Keratinocyte (primary cell): Measurements from ENCODE around the gene GLI3. TPM values are rescaled to one million over a fixed set of nuclear protein-coding genes. Genes with fewer than 3 reads are reported as not detected.

Source experiments
- DNase-seq: peaks from one replicate; pipeline ENCODE4 v3.0.0-alpha.2; 2011; ENCODE audit warnings: low read depth, missing footprints, low spot score
- FAIRE-seq: peaks from 2 replicates; lab custom pipeline; 2011; peaks lifted over from hg19 to GRCh38; lab: Jason Lieb, UNC
- H2AFZ ChIP-seq: 2 replicates; pipeline ENCODE4 v1.6.0; 2012; ENCODE audit warnings: low read length, control low read depth, inconsistent platforms; ENCODE audit not compliant: control insufficient read depth
- H3K27ac ChIP-seq: 2 replicates; pipeline ENCODE4 v1.5.1; 2011; ENCODE audit warnings: low read length; ENCODE audit not compliant: control insufficient read depth, insufficient read depth
- H3K27me3 ChIP-seq: 3 replicates; pipeline ENCODE4 v1.6.0; 2011; ENCODE audit warnings: low read length; ENCODE audit not compliant: control insufficient read depth, insufficient read depth; ENCODE audit errors: extremely low read depth
- H3K36me3 ChIP-seq, 2 experiments: 2 replicates in 1 of 2; 3 replicates in 1 of 2; pipeline ENCODE4 v1.5.1; 2011; ENCODE audit warnings: low read length in 2 of 2, mild to moderate bottlenecking in 1 of 2; ENCODE audit not compliant: control insufficient read depth in 2 of 2, insufficient read depth in 2 of 2; ENCODE audit errors: extremely low read depth in 1 of 2
- H3K4me1 ChIP-seq: 3 replicates; pipeline ENCODE4 v1.5.1; 2011; ENCODE audit warnings: low read length; ENCODE audit not compliant: control insufficient read depth, insufficient read depth; ENCODE audit errors: extremely low read depth
- H3K4me2 ChIP-seq: 3 replicates; pipeline ENCODE4 v1.6.0; 2011; ENCODE audit warnings: low read depth, low read length; ENCODE audit not compliant: control insufficient read depth, insufficient read depth; ENCODE audit errors: extremely low read depth
- H3K4me3 ChIP-seq, 3 experiments: fragments of 200-600 bp in 1 of 3; sonication (generic) in 1 of 3; 2 replicates in 2 of 3; 3 replicates in 1 of 3; pipeline ENCODE4 v1.5.1; 2011 to 2016; ENCODE audit warnings: low read length in 3 of 3, mild to moderate bottlenecking in 3 of 3, control low read depth in 2 of 3, inconsistent platforms in 1 of 3, low read depth in 1 of 3, mixed read lengths in 1 of 3, mixed run types in 1 of 3, moderate library complexity in 1 of 3; ENCODE audit not compliant: control insufficient read depth in 2 of 3, insufficient read depth in 2 of 3; ENCODE audit errors: extremely low read depth in 1 of 3
- H3K79me2 ChIP-seq: 2 replicates; pipeline ENCODE4 v1.6.0; 2012; ENCODE audit warnings: low read length; ENCODE audit not compliant: control insufficient read depth, insufficient read depth
- H3K9ac ChIP-seq: 3 replicates; pipeline ENCODE4 v1.6.0; 2011; ENCODE audit warnings: low read length; ENCODE audit not compliant: control insufficient read depth, insufficient read depth; ENCODE audit errors: extremely low read depth
- H3K9me1 ChIP-seq: 3 replicates; pipeline ENCODE4 v1.6.0; 2011; ENCODE audit warnings: low read length; ENCODE audit not compliant: control insufficient read depth, insufficient read depth; ENCODE audit errors: extremely low read depth
- H3K9me3 ChIP-seq: 2 replicates; pipeline ENCODE4 v1.5.1; 2012; ENCODE audit warnings: low read depth, low read length; ENCODE audit not compliant: control insufficient read depth
- H4K20me1 ChIP-seq: 3 replicates; pipeline ENCODE4 v1.6.0; 2011; ENCODE audit warnings: low read length; ENCODE audit not compliant: control insufficient read depth, insufficient read depth; ENCODE audit errors: extremely low read depth
- EZH2 ChIP-seq: IDR thresholded peaks from one replicate; pipeline ENCODE4 v1.6.1; 2012; ENCODE audit warnings: inconsistent platforms, mild to moderate bottlenecking, low read length, moderate library complexity
- dilution Hi-C: fragments of 300-500 bp; cut with MboI; formaldehyde crosslinking; loops from one replicate; pipeline ENCODE4 v1.7.0; 2020; ENCODE audit warnings: low sequenced_read_pairs; ENCODE audit not compliant: extremely low pct_ligation_motif_present
- polyA plus RNA-seq, 5 experiments: library from polyadenylated mRNA; depleted of rRNA in 3 of 5; stranded (reverse) in 3 of 5; stranded (forward) in 1 of 5; unstranded in 1 of 5; fragments of >200 nt; gene quantifications; 1 replicate in 1 of 5; 2 replicates in 3 of 5; 3 replicates in 1 of 5; pipeline versions ENCODE4 v1.2.1 to v1.2.3, GENCODE V29; 2011 to 2012; ENCODE audit warnings: missing spikeins in 2 of 5, low read depth in 1 of 5, low replicate concordance in 1 of 5
- TF ChIP-seq, protein P1 (sequence below), 3 experiments: IDR thresholded peaks in 1 of 3; conservative IDR thresholded peaks in 1 of 3; optimal IDR thresholded peaks in 1 of 3; 2 replicates in 2 of 3; 3 replicates in 1 of 3; pipeline versions ENCODE3 to v1.5.1; 2011; ENCODE audit warnings: low read length in 3 of 3, mild to moderate bottlenecking in 3 of 3, moderate library complexity in 2 of 3, control low read depth in 1 of 3, inconsistent platforms in 1 of 3; ENCODE audit not compliant: insufficient read depth in 2 of 3; ENCODE audit errors: extremely low read depth in 1 of 3

Gene GLI3
- polyA plus RNA-seq, 1 donor (not counting 4 experiments of a cell fraction or from before 2014, with no cell fraction given) = 3.6 TPM

GRCh38 chr7:42219447-42219846 is 17.6 kb downstream of the GLI3 start:
- Histone ChIP-seq H3K9ac (peak overlapping the region; percentile 62), H3K9me3 (no peaks in the 10 kb centered on the region), H4K20me1 (no peaks in the 10 kb centered on the region), H3K27me3 (no peaks in the 10 kb centered on the region), H3K4me1 (peaks cover 32% of the 10 kb centered on the region), H3K36me3 (peaks cover 2% of the 10 kb centered on the region in 2 experiments), H3K79me2 (peaks cover 15% of the 10 kb centered on the region), H2AFZ (peak overlapping the region; percentile 35), H3K27ac (peak overlapping the region; percentile 87), H3K4me3 (peak overlapping the region in 2 of 3 experiments; percentile 34 to 53), H3K9me1 (no peaks in the 10 kb centered on the region), H3K4me2 (peak overlapping the region; percentile 76)
- TF ChIP-seq, protein P1, sequence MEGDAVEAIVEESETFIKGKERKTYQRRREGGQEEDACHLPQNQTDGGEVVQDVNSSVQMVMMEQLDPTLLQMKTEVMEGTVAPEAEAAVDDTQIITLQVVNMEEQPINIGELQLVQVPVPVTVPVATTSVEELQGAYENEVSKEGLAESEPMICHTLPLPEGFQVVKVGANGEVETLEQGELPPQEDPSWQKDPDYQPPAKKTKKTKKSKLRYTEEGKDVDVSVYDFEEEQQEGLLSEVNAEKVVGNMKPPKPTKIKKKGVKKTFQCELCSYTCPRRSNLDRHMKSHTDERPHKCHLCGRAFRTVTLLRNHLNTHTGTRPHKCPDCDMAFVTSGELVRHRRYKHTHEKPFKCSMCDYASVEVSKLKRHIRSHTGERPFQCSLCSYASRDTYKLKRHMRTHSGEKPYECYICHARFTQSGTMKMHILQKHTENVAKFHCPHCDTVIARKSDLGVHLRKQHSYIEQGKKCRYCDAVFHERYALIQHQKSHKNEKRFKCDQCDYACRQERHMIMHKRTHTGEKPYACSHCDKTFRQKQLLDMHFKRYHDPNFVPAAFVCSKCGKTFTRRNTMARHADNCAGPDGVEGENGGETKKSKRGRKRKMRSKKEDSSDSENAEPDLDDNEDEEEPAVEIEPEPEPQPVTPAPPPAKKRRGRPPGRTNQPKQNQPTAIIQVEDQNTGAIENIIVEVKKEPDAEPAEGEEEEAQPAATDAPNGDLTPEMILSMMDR (optimal IDR thresholded peaks at IDR 0.05 in 1 of 3, IDR thresholded peaks at IDR 0.05 in 1 of 3, conservative IDR thresholded peaks at IDR 0.05 in 1 of 3; ENCODE audit: extremely low read depth in 1 of 3, insufficient read depth in 2 of 3, low read length in 3 of 3) = peak in 1 of 3 experiments; percentile 2
- TF ChIP-seq EZH2 = no peak
- DNase-seq = no peak
- dilution Hi-C loops = no loop called here
- FAIRE-seq = peak; percentile 98

GRCh38 chr7:42218248-42218647 is 18.8 kb downstream of the GLI3 start:
- H3K27ac ChIP-seq = peak overlapping the region; percentile 87

More at GRCh38 chr7:42218248-42218647, 18.8 kb downstream of the GLI3 start:
- FAIRE-seq (no peak), DNase-seq (no peak)
- TF ChIP-seq, protein P1 (optimal IDR thresholded peaks at IDR 0.05 in 1 of 3, IDR thresholded peaks at IDR 0.05 in 1 of 3, conservative IDR thresholded peaks at IDR 0.05 in 1 of 3; ENCODE audit: extremely low read depth in 1 of 3, insufficient read depth in 2 of 3, low read length in 3 of 3) = no peak
- no peak for TF ChIP-seq EZH2
- Histone ChIP-seq H3K36me3 (peaks cover 2% of the 10 kb centered on the region in 2 experiments), H3K9ac (peak overlapping the region; percentile 62), H4K20me1 (no peaks in the 10 kb centered on the region), H3K9me3 (no peaks in the 10 kb centered on the region), H3K4me1 (peaks cover 32% of the 10 kb centered on the region), H2AFZ (no peak overlapping the region), H3K27me3 (no peaks in the 10 kb centered on the region), H3K9me1 (no peaks in the 10 kb centered on the region), H3K4me2 (peak overlapping the region; percentile 76), H3K4me3 (peak overlapping the region in 2 of 3 experiments; percentile 34 to 41), H3K79me2 (peaks cover 15% of the 10 kb centered on the region)
- dilution Hi-C loops = no loop called here
